ENCODE measurements around the gene FABP6. TPM values are rescaled to one million over a fixed set of nuclear protein-coding genes. Genes with fewer than 3 reads are reported as not detected.
"Not testable (repeated sequence)": the region's sequence is repeated elsewhere in the genome, so short reads cannot be mapped to it uniquely, and the experiment has no call there.

FABP6 gene
- total and polyA plus RNA-seq, 2 donors, result 13.0 to 64.3 TPM

DNA sequence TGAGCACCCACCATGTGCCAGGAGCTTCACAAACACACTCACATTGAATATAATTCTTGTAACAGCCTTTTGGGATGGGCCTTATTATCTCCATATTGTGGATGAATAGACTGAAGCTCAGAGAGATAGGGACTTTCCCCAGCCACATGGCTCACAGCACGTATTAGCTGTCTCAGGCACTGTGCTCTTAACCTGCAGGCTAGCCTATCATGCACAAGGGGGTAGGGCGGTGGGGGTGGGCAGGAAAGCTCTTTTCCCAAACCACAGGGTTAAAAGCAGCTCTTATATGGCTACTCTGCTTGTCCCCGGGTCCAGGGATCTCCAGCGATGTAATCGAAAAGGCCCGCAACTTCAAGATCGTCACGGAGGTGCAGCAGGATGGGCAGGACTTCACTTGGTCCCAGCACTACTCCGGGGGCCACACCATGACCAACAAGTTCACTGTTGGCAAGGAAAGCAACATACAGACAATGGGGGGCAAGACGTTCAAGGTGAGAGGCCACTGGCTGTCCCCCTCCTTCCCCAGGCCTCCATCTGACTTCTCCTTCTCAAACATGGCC, 2.6 kb downstream of the FABP6 start:
- Histone ChIP-seq H3K27ac (ENCODE audit: low read depth in 1 of 2, low read length in 1 of 2) (peak overlapping the region; percentile 11 to 40), H3K4me3 (ENCODE audit: low read length in 2 of 2) (no peak overlapping the region), H3K27me3 (ENCODE audit: control insufficient read depth in 2 of 2, insufficient read depth in 1 of 2, low read length in 1 of 2) (no peaks in the 10 kb centered on the region), H3K4me1 (ENCODE audit: control insufficient read depth in 2 of 2, insufficient read depth in 2 of 2, low read length in 2 of 2) (peaks cover 0 to 7% of the 10 kb centered on the region in 2 donors), H3K9me3 (ENCODE audit: control insufficient read depth in 2 of 2, insufficient read depth in 1 of 2, low read length in 1 of 2) (no peaks in the 10 kb centered on the region), H3K36me3 (ENCODE audit: control insufficient read depth in 2 of 2, insufficient read depth in 2 of 2, low read length in 1 of 2) (no peaks in the 10 kb centered on the region)
- WGBS, result 96% methylated on average over 10 of the region's 10 CpGs
- no peak for DNase-seq (ENCODE audit: low read depth in 6 of 9, low spot score in 9 of 9)

DNA sequence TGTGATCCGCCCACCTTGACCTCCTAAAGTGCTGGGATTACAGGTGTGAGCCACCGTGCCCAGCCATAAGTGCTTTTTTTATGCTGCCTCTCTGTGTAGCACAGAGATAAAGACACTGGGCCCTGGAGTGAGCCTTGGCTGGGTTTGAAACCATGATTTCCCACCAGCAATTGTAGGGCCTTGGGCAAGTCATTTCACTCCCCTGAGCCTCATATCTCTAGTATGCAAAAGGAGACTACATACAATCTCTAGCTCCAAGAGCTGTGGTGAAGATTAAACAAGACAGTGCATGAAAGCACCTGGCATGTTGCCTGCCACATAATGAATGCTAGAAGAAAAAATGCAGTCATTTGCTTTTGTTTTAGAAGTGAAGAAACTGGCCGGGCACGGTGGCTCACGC, 3.9 kb downstream of the FABP6 start:
- DNase-seq (ENCODE audit: low read depth in 6 of 9, low spot score in 9 of 9), result peak in 1 of 9 donors; percentile 23
- Histone ChIP-seq H3K9me3 (ENCODE audit: control insufficient read depth in 2 of 2, insufficient read depth in 1 of 2, low read length in 1 of 2) (no peaks in the 10 kb centered on the region), H3K27me3 (ENCODE audit: control insufficient read depth in 2 of 2, insufficient read depth in 1 of 2, low read length in 1 of 2) (no peaks in the 10 kb centered on the region), H3K4me3 (ENCODE audit: low read length in 2 of 2) (no peak overlapping the region), H3K36me3 (ENCODE audit: control insufficient read depth in 2 of 2, insufficient read depth in 2 of 2, low read length in 1 of 2) (no peaks in the 10 kb centered on the region), H3K4me1 (ENCODE audit: control insufficient read depth in 2 of 2, insufficient read depth in 2 of 2, low read length in 2 of 2) (peaks cover 0 to 7% of the 10 kb centered on the region in 2 donors), H3K27ac (ENCODE audit: low read depth in 1 of 2, low read length in 1 of 2) (no peak overlapping the region)
- 95% methylated on average over 5 of the region's 5 CpGs for WGBS

DNA sequence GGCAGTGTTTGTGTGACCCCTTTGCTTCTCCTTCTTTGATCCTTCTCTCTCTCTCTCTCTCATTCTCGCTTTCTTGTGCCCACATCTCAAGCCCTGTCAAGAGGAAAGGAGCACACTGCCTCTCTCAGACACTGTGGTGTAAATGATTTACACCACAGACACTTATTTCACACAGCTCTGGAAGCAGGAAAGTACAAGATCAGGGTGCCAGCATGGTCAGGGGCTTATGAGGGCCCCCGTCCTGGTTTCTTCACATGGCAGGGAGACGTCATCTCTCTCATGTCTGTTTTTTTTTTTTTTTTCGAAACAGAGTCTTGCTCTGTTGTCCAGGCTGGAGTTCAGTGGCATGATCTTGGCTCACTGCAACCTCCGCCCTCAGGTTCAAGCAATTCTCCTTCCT, 6.4 kb downstream of the FABP6 start:
- H3K4me3 ChIP-seq (ENCODE audit: low read length in 2 of 2), result no peak overlapping the region

DNA sequence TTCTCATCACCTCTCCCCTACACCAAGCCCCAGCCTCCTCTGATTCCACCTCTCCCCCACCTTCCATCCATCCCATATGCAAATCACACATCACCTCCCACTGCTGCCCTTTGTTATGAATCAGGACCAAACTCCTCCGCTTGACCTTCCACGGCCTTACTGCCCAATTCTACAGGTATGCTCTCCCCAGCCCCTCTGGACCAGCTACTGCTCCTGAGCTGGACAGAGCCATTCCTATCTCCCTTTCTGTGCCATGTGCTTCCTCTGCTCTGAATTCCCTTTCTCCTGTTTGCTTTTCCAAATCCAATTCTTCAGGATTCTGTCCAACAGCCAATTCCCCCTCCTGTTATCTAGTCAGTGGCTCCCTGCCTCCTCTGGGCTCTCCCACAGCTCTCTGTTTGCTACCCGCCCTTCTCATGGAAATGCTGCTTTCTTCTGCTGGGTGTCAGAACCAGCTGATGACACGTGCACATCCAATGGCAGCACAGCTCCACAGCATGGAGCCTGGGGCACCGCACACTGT, 8.3 kb downstream of the FABP6 start:
- Histone ChIP-seq H3K27ac (ENCODE audit: low read depth in 1 of 2, low read length in 1 of 2) (no peak overlapping the region), H3K4me1 (ENCODE audit: control insufficient read depth in 2 of 2, insufficient read depth in 2 of 2, low read length in 2 of 2) (no peaks in the 10 kb centered on the region), H3K4me3 (ENCODE audit: low read length in 2 of 2) (no peak overlapping the region), H3K36me3 (ENCODE audit: control insufficient read depth in 2 of 2, insufficient read depth in 2 of 2, low read length in 1 of 2) (no peaks in the 10 kb centered on the region), H3K9me3 (ENCODE audit: control insufficient read depth in 2 of 2, insufficient read depth in 1 of 2, low read length in 1 of 2) (no peaks in the 10 kb centered on the region), H3K27me3 (ENCODE audit: control insufficient read depth in 2 of 2, insufficient read depth in 1 of 2, low read length in 1 of 2) (no peaks in the 10 kb centered on the region)
- no peak for DNase-seq (ENCODE audit: low read depth in 6 of 9, low spot score in 9 of 9)
- WGBS, result 97% methylated on average over 5 of the region's 5 CpGs

More for the DNA sequence above, 6.4 kb downstream of the FABP6 start:
- peaks cover 0 to 3% of the 10 kb centered on the region in 2 donors for H3K4me1 ChIP-seq (ENCODE audit: control insufficient read depth in 2 of 2, insufficient read depth in 2 of 2, low read length in 2 of 2)
- no peaks in the 10 kb centered on the region for H3K9me3 ChIP-seq (ENCODE audit: control insufficient read depth in 2 of 2, insufficient read depth in 1 of 2, low read length in 1 of 2)
- WGBS, result 93% methylated on average over 5 of the region's 5 CpGs
- no peak for DNase-seq (ENCODE audit: low read depth in 6 of 9, low spot score in 9 of 9)
- H3K36me3 ChIP-seq (ENCODE audit: control insufficient read depth in 2 of 2, insufficient read depth in 2 of 2, low read length in 1 of 2), result no peaks in the 10 kb centered on the region
- no peak overlapping the region for H3K27ac ChIP-seq (ENCODE audit: low read depth in 1 of 2, low read length in 1 of 2)
- no peaks in the 10 kb centered on the region for H3K27me3 ChIP-seq (ENCODE audit: control insufficient read depth in 2 of 2, insufficient read depth in 1 of 2, low read length in 1 of 2)

DNA sequence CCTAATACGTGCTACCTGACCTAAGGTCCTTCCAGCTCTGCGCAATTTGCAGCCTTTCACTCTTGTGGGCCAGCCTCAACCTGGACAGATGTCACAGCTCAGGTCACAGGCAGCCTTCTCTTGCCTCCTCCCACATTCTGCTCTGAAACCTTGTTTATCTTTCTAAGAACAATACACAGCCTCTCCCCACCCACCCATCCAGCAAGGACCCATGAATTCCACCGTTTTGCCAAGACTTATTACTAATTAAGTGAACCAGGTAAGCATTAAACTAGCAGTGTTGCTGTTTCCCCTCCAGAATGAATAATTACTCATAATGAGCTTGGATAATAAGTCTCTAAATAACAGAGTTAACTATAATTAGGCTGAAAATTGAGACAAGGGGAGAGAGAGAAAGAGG, 11.0 kb downstream of the FABP6 start:
- H3K27me3 ChIP-seq (ENCODE audit: control insufficient read depth in 2 of 2, insufficient read depth in 1 of 2, low read length in 1 of 2), result no peaks in the 10 kb centered on the region
- WGBS, result 77% methylated on average over 3 of the region's 3 CpGs
- no peak for DNase-seq (ENCODE audit: low read depth in 6 of 9, low spot score in 9 of 9)

DNA sequence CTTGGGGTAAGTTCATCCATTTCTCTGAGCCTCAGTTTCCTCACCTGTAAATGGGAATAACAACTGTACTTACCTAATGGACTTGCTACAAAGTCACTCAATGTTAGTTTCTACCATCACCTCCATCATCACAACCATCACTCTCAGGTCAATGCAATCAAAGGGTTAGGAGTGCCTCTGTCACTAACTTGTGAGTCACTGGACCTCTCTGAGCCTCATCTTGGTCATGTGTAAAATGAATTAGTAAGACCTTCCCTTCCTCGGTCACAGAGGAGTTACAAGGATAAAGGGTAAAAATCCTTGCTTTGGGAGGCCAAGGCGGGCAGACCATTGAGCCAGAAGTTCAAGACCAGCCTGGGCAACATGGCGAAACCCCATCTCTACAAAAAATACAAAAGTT, 12.8 kb downstream of the FABP6 start:
- H3K4me3 ChIP-seq (ENCODE audit: low read length in 2 of 2), result no peak overlapping the region
- H3K27ac ChIP-seq (ENCODE audit: low read depth in 1 of 2, low read length in 1 of 2), result no peak overlapping the region
- no peaks in the 10 kb centered on the region for H3K27me3 ChIP-seq (ENCODE audit: control insufficient read depth in 2 of 2, insufficient read depth in 1 of 2, low read length in 1 of 2)
- WGBS, result 80% methylated on average over 3 of the region's 3 CpGs
- no peaks in the 10 kb centered on the region for H3K9me3 ChIP-seq (ENCODE audit: control insufficient read depth in 2 of 2, insufficient read depth in 1 of 2, low read length in 1 of 2)
- H3K4me1 ChIP-seq (ENCODE audit: control insufficient read depth in 2 of 2, insufficient read depth in 2 of 2, low read length in 2 of 2), result peaks cover 0 to 13% of the 10 kb centered on the region in 2 donors
- no peak for DNase-seq (ENCODE audit: low read depth in 6 of 9, low spot score in 9 of 9)
- H3K36me3 ChIP-seq (ENCODE audit: control insufficient read depth in 2 of 2, insufficient read depth in 2 of 2, low read length in 1 of 2), result no peaks in the 10 kb centered on the region

More for the DNA sequence above, 11.0 kb downstream of the FABP6 start:
- Histone ChIP-seq H3K27ac (ENCODE audit: low read depth in 1 of 2, low read length in 1 of 2) (no peak overlapping the region), H3K4me3 (ENCODE audit: low read length in 2 of 2) (no peak overlapping the region), H3K9me3 (ENCODE audit: control insufficient read depth in 2 of 2, insufficient read depth in 1 of 2, low read length in 1 of 2) (no peaks in the 10 kb centered on the region), H3K4me1 (ENCODE audit: control insufficient read depth in 2 of 2, insufficient read depth in 2 of 2, low read length in 2 of 2) (peaks cover 0 to 6% of the 10 kb centered on the region in 2 donors), H3K36me3 (ENCODE audit: control insufficient read depth in 2 of 2, insufficient read depth in 2 of 2, low read length in 1 of 2) (no peaks in the 10 kb centered on the region)

DNA sequence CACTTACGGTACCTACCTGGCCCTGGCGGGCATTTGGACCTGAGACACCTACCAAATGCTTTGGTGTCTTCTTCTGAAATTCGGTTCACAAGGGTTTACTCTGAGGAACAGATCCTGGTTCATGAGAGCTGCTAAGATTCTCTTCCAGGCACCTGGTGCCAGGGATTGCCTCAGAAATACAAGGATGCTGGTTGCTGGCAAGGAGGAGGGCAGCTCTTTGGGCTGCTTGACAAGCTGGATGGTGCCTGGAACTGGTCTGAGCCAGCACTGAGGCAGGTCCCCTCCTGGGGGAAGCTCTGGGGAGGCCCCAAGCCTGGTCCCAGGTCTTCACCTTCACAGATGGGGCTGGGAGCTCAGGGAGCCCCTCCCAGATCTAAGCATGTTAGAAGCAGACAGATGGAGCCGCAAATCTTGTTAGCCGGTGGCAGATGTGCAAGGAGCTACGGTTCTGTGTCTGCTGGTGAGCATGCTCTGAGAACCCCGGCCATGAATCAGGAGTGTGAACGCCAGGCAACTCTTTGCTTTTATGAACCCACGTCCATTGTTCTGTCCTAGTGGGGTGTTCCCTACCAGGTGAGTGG, 16.3 kb downstream of the FABP6 start:
- 95% methylated on average over 9 of the region's 9 CpGs for WGBS
- Histone ChIP-seq H3K9me3 (ENCODE audit: control insufficient read depth in 2 of 2, insufficient read depth in 1 of 2, low read length in 1 of 2) (no peaks in the 10 kb centered on the region), H3K27me3 (ENCODE audit: control insufficient read depth in 2 of 2, insufficient read depth in 1 of 2, low read length in 1 of 2) (no peaks in the 10 kb centered on the region), H3K4me1 (ENCODE audit: control insufficient read depth in 2 of 2, insufficient read depth in 2 of 2, low read length in 2 of 2) (peaks cover 0 to 13% of the 10 kb centered on the region in 2 donors), H3K36me3 (ENCODE audit: control insufficient read depth in 2 of 2, insufficient read depth in 2 of 2, low read length in 1 of 2) (no peaks in the 10 kb centered on the region), H3K4me3 (ENCODE audit: low read length in 2 of 2) (no peak overlapping the region), H3K27ac (ENCODE audit: low read depth in 1 of 2, low read length in 1 of 2) (no peak overlapping the region)
- no peak for DNase-seq (ENCODE audit: low read depth in 6 of 9, low spot score in 9 of 9)

DNA sequence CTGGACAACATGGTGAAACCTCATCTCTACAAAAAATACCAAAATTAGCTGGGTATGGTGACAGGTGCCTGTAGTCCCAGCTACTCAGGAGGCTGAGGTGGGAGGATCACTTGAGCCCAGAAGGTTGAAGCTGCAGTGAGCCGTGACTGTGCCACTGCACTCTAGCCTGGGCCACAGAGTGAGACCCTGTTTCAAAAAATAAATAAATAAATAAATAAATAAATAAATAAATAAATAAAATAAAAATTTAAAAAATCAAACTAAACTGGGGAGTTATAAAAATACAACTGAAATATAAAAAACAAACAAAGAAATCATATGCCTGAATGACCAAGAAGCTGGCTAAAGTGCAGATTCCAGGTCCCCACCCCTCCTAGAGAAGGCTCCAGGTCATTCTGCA, 20.3 kb downstream of the FABP6 start:
- H3K4me3 ChIP-seq (ENCODE audit: low read length in 2 of 2); DNase-seq (ENCODE audit: low read depth in 6 of 9, low spot score in 9 of 9); H3K9me3 ChIP-seq (ENCODE audit: control insufficient read depth in 2 of 2, insufficient read depth in 1 of 2, low read length in 1 of 2); H3K27ac ChIP-seq (ENCODE audit: low read depth in 1 of 2, low read length in 1 of 2); H3K27me3 ChIP-seq (ENCODE audit: control insufficient read depth in 2 of 2, insufficient read depth in 1 of 2, low read length in 1 of 2); H3K4me1 ChIP-seq (ENCODE audit: control insufficient read depth in 2 of 2, insufficient read depth in 2 of 2, low read length in 2 of 2): not testable (repeated sequence)
- WGBS, result 95% methylated on average over 1 of the region's 1 CpG
- peaks cover 0 to 15% of the 10 kb centered on the region in 2 donors for H3K36me3 ChIP-seq (ENCODE audit: control insufficient read depth in 2 of 2, insufficient read depth in 2 of 2, low read length in 1 of 2)

DNA sequence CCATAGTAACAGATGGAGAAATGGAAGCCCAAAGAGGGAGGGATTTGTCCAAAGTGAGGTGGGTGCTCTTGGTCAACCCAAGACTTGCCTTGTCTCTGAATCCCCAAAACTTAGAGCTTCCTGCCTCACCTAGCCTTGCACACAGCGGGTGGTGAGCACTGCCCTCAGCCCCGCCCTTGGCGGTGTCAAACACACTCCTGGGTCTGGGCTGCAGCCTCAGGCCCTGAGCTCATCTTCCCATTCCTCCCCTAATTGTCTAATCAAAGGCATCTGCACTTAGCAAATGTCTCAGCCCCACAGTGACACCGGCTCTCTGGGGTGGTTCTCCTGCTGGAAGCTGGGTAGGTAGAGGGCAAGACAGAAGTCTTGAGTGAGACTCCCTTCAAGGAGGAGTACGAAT, 20.9 kb downstream of the FABP6 start:
- H3K36me3 ChIP-seq (ENCODE audit: control insufficient read depth in 2 of 2, insufficient read depth in 2 of 2, low read length in 1 of 2), result peaks cover 0 to 15% of the 10 kb centered on the region in 2 donors
- no peak for DNase-seq (ENCODE audit: low read depth in 6 of 9, low spot score in 9 of 9)
- H3K27ac ChIP-seq (ENCODE audit: low read depth in 1 of 2, low read length in 1 of 2), result no peak overlapping the region
- H3K4me1 ChIP-seq (ENCODE audit: control insufficient read depth in 2 of 2, insufficient read depth in 2 of 2, low read length in 2 of 2), result peaks cover 0 to 9% of the 10 kb centered on the region in 2 donors
- H3K9me3 ChIP-seq (ENCODE audit: control insufficient read depth in 2 of 2, insufficient read depth in 1 of 2, low read length in 1 of 2), result no peaks in the 10 kb centered on the region
- WGBS, result 99% methylated on average over 5 of the region's 5 CpGs
- no peaks in the 10 kb centered on the region for H3K27me3 ChIP-seq (ENCODE audit: control insufficient read depth in 2 of 2, insufficient read depth in 1 of 2, low read length in 1 of 2)
- H3K4me3 ChIP-seq (ENCODE audit: low read length in 2 of 2), result no peak overlapping the region
